Activated CD4-positive, alpha-beta T cell treated with anti-CD3 and anti-CD28 coated beads, Interleukin-2, amount 50 U/mL, for 16 hours (primary cell): ENCODE results near the gene UBL5.

Experiments
- DNase-seq: peaks from one replicate; pipeline ENCODE4 v3.0.0-alpha.2; 2020

Gene UBL5

GRCh38 chr19:9856609-9857008, 28.9 kb downstream of the UBL5 start:
- DNase-seq = no peak

- DNase-seq = no peak
Measured at GRCh38 chr19:9857076-9857721, 29.5 kb downstream of the UBL5 start.

- DNase-seq = peak; percentile 29
Measured at GRCh38 chr19:9857920-9858746, 30.4 kb downstream of the UBL5 start.

- no peak for DNase-seq
Measured at GRCh38 chr19:9858766-9859165, 31.0 kb downstream of the UBL5 start.

- no peak for DNase-seq
Measured at GRCh38 chr19:9860407-9860806, 32.7 kb downstream of the UBL5 start.

- DNase-seq = no peak
Measured at GRCh38 chr19:9861503-9861902, 33.8 kb downstream of the UBL5 start.

GRCh38 chr19:9862938-9863337, 35.2 kb downstream of the UBL5 start:
- DNase-seq = no peak

GRCh38 chr19:9863759-9864158, 36.0 kb downstream of the UBL5 start:
- no peak for DNase-seq

GRCh38 chr19:9865732-9866501, 38.2 kb downstream of the UBL5 start:
- no peak for DNase-seq

- DNase-seq = no peak
Measured at GRCh38 chr19:9868983-9869617, 41.4 kb downstream of the UBL5 start.

- DNase-seq = no peak
Measured at GRCh38 chr19:9871626-9872338, 44.1 kb downstream of the UBL5 start.

- no peak for DNase-seq
Measured at GRCh38 chr19:9872618-9873242, 45.0 kb downstream of the UBL5 start.

GRCh38 chr19:9875031-9875627, 47.4 kb downstream of the UBL5 start:
- no peak for DNase-seq

GRCh38 chr19:9875796-9876195, 48.1 kb downstream of the UBL5 start:
- DNase-seq = no peak

GRCh38 chr19:9877780-9878510, 50.2 kb downstream of the UBL5 start:
- DNase-seq = no peak

- DNase-seq = no peak
Measured at GRCh38 chr19:9878511-9879196, 50.9 kb downstream of the UBL5 start.
